ENCODE results near the gene EXOC2. TPM values are rescaled to one million over a fixed set of nuclear protein-coding genes. Genes with fewer than 3 reads are reported as not detected.
A peak's percentile ranks its signal among the peaks of the same experiment; 100 is the strongest.

The EXOC2 gene
- total RNA-seq, 3 donors from 2014 or later (not counting 1 experiment from before 2014, with no cell fraction given) = 22.1 to 30.8 (median 26.5) TPM

- no peaks in the 10 kb centered on the region for H3K27me3 ChIP-seq (ENCODE audit: control insufficient read depth, insufficient read depth, low read length)
- no peak for DNase-seq
- H3K4me3 ChIP-seq (ENCODE audit: low read length) = no peak overlapping the region
- whole genome bisulfite sequencing (ENCODE audit: insufficient coverage) = 83% methylated on average over 2 of the region's 2 CpGs
- no peaks in the 10 kb centered on the region for H3K4me1 ChIP-seq (ENCODE audit: control insufficient read depth, insufficient read depth, low read length)
- Mint-ChIP-seq H3K4me1 (peaks cover 0 to 4% of the 10 kb centered on the region in 2 donors), H3K27me3 (ENCODE audit: low read depth in 2 of 2) (no peaks in the 10 kb centered on the region), H3K27ac (no peak overlapping the region), H3K36me3 (peaks cover 26% of the 10 kb centered on the region), H3K9me3 (no peaks in the 10 kb centered on the region), H3K4me3 (no peak overlapping the region)
- intact Hi-C loops (cut with micrococcal nuclease) = loop anchor here (1.0 to 5.0 kb wide), 4 partner anchors 128 to 843 kb away; no protein-coding TSS in a partner anchor
- no peaks in the 10 kb centered on the region for H3K9me3 ChIP-seq (ENCODE audit: control insufficient read depth, insufficient read depth, low read length)
- no peak for TF ChIP-seq CTCF (IDR thresholded peaks at IDR 0.05)
- H3K27ac ChIP-seq (ENCODE audit: low read length) = no peak overlapping the region
- H3K36me3 ChIP-seq (ENCODE audit: control insufficient read depth, insufficient read depth, low read length) = peaks cover 37% of the 10 kb centered on the region
- no peak for ATAC-seq
These were observed 99.1 kb downstream of the EXOC2 start for GRCh38 chr6:593907-594212.

- Histone ChIP-seq H3K27ac (ENCODE audit: low read length) (no peak overlapping the region), H3K4me3 (ENCODE audit: low read length) (no peak overlapping the region), H3K4me1 (ENCODE audit: control insufficient read depth, insufficient read depth, low read length) (no peaks in the 10 kb centered on the region), H3K27me3 (ENCODE audit: control insufficient read depth, insufficient read depth, low read length) (no peaks in the 10 kb centered on the region), H3K36me3 (ENCODE audit: control insufficient read depth, insufficient read depth, low read length) (peaks cover 40% of the 10 kb centered on the region), H3K9me3 (ENCODE audit: control insufficient read depth, insufficient read depth, low read length) (no peaks in the 10 kb centered on the region)
- Mint-ChIP-seq H3K4me1 (peaks cover 0 to 4% of the 10 kb centered on the region in 2 donors), H3K27ac (no peak overlapping the region), H3K27me3 (ENCODE audit: low read depth in 2 of 2) (no peaks in the 10 kb centered on the region), H3K9me3 (no peaks in the 10 kb centered on the region), H3K4me3 (no peak overlapping the region), H3K36me3 (peaks cover 26% of the 10 kb centered on the region)
- ATAC-seq (peak; percentile 68 to 77 (median 68)), DNase-seq (peak; percentile 43 to 83)
- peak; percentile 84 for TF ChIP-seq CTCF (IDR thresholded peaks at IDR 0.05)
- intact Hi-C loops (cut with micrococcal nuclease) = loop anchor here (1.0 to 5.0 kb wide), 4 partner anchors 129 to 843 kb away; no protein-coding TSS in a partner anchor
- WGBS (ENCODE audit: insufficient coverage) = 0% methylated on average over 1 of the region's 5 CpGs
These were observed 99.6 kb downstream of the EXOC2 start for GRCh38 chr6:593139-593906.

GRCh38 chr6:589090-589489 is 103.8 kb downstream of the EXOC2 start:
- H3K36me3 Mint-ChIP-seq = peaks cover 19% of the 10 kb centered on the region
- no peak for DNase-seq
- no peak overlapping the region for H3K4me3 Mint-ChIP-seq
- ATAC-seq = no peak
- no peak overlapping the region for H3K27ac Mint-ChIP-seq
- H3K4me1 Mint-ChIP-seq = peaks cover 0 to 7% of the 10 kb centered on the region in 2 donors
- Histone ChIP-seq H3K4me1 (ENCODE audit: control insufficient read depth, insufficient read depth, low read length) (no peaks in the 10 kb centered on the region), H3K36me3 (ENCODE audit: control insufficient read depth, insufficient read depth, low read length) (peaks cover 25% of the 10 kb centered on the region), H3K27ac (ENCODE audit: low read length) (no peak overlapping the region), H3K9me3 (ENCODE audit: control insufficient read depth, insufficient read depth, low read length) (no peaks in the 10 kb centered on the region), H3K4me3 (ENCODE audit: low read length) (no peak overlapping the region), H3K27me3 (ENCODE audit: control insufficient read depth, insufficient read depth, low read length) (no peaks in the 10 kb centered on the region)
- intact Hi-C loops (cut with micrococcal nuclease) = no loop called here
- H3K9me3 Mint-ChIP-seq = no peaks in the 10 kb centered on the region
- TF ChIP-seq CTCF (IDR thresholded peaks at IDR 0.05) = no peak
- WGBS (ENCODE audit: insufficient coverage) = 96% methylated on average over 22 of the region's 22 CpGs
- H3K27me3 Mint-ChIP-seq (ENCODE audit: low read depth in 2 of 2) = no peaks in the 10 kb centered on the region

- 97% methylated on average over 7 of the region's 7 CpGs for WGBS (ENCODE audit: insufficient coverage)
- Mint-ChIP-seq H3K27ac (no peak overlapping the region), H3K36me3 (peaks cover 13% of the 10 kb centered on the region), H3K9me3 (no peaks in the 10 kb centered on the region), H3K4me1 (peaks cover 0 to 7% of the 10 kb centered on the region in 2 donors), H3K27me3 (ENCODE audit: low read depth in 2 of 2) (no peaks in the 10 kb centered on the region), H3K4me3 (no peak overlapping the region)
- H3K27ac ChIP-seq (ENCODE audit: low read length) = no peak overlapping the region
- no peaks in the 10 kb centered on the region for H3K27me3 ChIP-seq (ENCODE audit: control insufficient read depth, insufficient read depth, low read length)
- no peaks in the 10 kb centered on the region for H3K9me3 ChIP-seq (ENCODE audit: control insufficient read depth, insufficient read depth, low read length)
- peaks cover 16% of the 10 kb centered on the region for H3K36me3 ChIP-seq (ENCODE audit: control insufficient read depth, insufficient read depth, low read length)
- ATAC-seq (no peak), DNase-seq (no peak)
- H3K4me3 ChIP-seq (ENCODE audit: low read length) = no peak overlapping the region
- intact Hi-C loops (cut with micrococcal nuclease) = no loop called here
- no peak for TF ChIP-seq CTCF (IDR thresholded peaks at IDR 0.05)
- no peaks in the 10 kb centered on the region for H3K4me1 ChIP-seq (ENCODE audit: control insufficient read depth, insufficient read depth, low read length)
These were observed 106.4 kb downstream of the EXOC2 start for GRCh38 chr6:586553-586952.

All from natural killer cell (primary cell).